A549 (cell line): ENCODE results near the gene RET.

Source experiments
- HOXA7 ChIP-seq: fragments of 250-450 bp; sonication (Bioruptor Pico); IDR thresholded peaks from 2 replicates; pipeline ENCODE4 v1.5.0; 2020; ENCODE audit warnings: mild to moderate bottlenecking, moderate library complexity
- TF ChIP-seq, protein P1 (sequence below): fragments of >200 bp; sonication (Bioruptor Twin); formaldehyde crosslinking; IDR thresholded peaks from 3 replicates; pipeline ENCODE4 v1.5.1; 2016

- TF ChIP-seq, protein P1, sequence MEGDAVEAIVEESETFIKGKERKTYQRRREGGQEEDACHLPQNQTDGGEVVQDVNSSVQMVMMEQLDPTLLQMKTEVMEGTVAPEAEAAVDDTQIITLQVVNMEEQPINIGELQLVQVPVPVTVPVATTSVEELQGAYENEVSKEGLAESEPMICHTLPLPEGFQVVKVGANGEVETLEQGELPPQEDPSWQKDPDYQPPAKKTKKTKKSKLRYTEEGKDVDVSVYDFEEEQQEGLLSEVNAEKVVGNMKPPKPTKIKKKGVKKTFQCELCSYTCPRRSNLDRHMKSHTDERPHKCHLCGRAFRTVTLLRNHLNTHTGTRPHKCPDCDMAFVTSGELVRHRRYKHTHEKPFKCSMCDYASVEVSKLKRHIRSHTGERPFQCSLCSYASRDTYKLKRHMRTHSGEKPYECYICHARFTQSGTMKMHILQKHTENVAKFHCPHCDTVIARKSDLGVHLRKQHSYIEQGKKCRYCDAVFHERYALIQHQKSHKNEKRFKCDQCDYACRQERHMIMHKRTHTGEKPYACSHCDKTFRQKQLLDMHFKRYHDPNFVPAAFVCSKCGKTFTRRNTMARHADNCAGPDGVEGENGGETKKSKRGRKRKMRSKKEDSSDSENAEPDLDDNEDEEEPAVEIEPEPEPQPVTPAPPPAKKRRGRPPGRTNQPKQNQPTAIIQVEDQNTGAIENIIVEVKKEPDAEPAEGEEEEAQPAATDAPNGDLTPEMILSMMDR: no peak
- no peak for TF ChIP-seq HOXA7 (CRISPR knock-in tag)
These were observed 29.6 kb downstream of the RET start for GRCh38 chr10:43106256-43107091.
